HG03280 (cell line): ENCODE data around the gene IL17REL.

ENCODE experiments used
- ATAC-seq: cut with Tn5 transposase; IDR thresholded peaks from one replicate; pipeline ENCODE4 v1.9.1; 2021; ENCODE audit warnings: mild to moderate bottlenecking, moderate library complexity; ENCODE audit not compliant: unreplicated experiment

The IL17REL gene

DNA sequence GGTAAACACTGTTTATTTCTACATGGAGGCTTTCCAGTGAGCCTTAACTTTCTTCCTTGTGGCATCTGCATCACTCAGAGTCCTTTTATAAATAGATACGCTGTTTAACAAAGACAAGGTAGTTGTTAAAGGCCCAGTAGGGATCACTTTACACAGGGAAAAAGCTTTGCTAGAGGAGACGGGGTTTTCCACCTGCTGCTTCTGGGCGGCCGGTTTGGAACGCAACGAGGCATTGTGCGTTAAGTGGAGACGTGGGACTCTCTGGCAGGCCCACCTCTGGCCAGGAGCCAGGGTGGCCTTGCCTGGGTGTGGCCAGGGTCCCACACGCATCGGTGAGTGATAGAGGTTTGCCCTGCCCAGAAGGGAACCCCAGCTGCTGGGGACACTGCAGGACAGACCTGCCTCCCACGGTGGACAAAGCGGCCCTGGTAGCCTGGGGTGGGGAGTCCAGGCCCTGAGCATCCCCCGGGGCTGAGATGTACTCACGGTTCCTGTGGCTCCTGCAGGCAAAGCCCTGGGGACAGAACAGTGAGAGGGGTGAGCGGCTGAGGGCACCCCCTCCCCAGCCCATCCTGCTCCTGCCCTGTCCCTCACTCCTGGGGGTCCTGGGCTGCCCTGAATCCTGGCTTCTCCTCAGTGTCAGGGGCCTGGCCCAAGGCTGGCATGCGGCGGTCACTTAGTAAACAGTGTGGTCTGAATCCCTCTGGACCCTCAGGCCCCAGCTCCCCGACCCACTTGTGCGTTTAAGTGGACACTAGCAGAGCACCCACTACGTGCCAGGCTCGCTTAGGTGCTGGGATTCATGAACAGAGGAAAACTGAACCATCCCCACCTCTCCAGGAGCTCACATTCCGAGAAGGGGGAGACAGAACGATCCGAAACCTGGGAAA is 4.2 kb downstream of the IL17REL start:
- no peak for ATAC-seq

DNA sequence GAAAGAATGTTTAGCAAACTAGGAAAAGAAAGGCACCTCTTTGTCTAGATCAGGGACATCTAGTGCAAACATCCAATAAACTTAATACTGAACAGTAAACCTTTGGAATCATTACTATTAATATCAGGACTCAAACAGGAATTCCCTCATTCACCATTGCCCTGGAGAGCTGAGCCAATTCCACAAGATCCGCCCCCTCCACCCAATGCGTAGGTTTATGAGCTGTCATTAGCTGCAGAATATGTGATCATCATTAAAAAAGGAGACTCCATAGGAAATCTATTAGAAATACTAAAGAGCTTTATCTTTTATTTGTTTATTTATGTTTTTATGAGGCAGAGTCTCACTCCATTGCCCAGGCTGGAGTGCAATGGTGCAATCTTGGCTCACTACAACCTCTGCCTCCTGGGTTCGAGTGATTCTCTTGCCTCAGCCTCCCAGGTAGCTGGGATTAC is 5.5 kb downstream of the IL17REL start:
- no peak for ATAC-seq

DNA sequence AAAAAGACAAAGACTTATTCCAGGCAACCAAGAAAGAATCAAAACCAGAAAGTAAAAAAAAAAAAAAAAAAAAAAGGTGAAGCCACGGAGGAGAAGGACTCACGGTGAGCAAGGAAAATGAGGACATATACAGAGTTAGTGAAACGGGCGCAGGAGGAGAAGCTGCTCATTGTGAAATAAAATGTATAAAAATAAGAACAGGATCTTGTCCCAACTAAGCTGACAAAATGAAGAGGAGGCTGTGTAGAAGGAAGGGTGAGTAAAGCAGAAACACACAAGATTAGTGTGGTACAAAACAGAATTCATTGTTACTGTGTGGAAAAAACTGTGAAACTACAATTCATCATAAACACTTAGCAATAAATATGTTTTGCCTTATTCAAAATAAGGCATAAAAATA is 7.6 kb downstream of the IL17REL start:
- no peak for ATAC-seq

DNA sequence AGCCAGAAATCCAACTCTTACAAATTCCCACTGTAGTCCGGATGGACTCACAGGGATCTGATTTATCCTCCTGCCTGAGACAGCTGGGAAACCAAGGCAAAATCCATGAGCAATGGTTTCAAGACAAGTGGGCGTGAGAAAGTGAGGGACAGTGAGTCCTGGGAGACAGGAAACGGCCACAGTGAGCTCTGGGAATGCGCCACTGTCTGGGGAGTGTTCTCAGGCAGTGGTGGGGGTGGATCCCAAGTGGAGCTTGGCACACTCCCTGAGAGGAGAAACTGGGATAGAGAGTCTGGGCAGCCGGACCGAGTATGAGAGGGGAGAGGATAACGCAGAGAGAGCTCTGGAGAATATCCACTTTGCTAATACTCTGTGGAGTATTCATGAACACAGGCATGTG is 9.8 kb downstream of the IL17REL start:
- ATAC-seq, result no peak

DNA sequence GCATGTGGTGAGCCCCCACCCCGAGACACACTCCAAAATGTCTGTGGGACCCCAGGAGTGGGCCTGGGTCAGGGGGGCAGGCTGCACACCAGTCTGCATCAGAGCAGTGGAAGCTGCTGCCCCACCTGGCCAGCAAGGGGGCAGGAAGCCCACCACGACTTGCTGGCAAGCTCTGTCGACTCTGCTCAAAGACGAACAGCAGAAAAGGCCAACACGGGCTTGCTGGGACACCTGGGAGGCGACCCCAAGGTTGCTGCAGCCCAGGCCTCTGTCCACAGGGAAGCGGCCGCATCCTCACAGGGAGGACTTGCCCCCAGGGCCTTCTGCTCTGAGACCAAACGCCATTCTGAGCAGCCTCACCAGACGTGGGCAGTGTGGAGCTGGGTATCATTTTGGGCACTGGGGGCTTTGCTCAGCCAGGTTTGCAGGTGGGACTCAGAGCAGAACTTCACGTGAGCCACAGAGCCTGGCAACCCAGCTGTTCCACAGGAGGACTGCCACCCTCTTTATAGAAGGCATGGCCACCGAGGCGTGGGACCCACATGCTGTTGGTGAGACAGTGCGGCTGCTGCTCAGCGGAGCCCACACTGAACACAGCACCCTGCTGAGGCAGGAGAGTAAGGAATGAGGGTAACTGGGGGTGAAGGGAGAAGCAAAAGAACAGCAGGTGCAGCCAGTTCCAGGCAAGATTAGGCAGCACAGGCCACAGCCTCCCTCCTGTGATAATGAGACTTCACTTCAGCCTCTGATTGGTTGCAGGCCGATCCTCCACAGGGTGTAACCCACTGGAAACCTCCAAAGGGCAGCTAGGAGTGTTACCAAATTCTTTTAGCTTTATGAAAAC is 11.0 kb downstream of the IL17REL start:
- no peak for ATAC-seq

DNA sequence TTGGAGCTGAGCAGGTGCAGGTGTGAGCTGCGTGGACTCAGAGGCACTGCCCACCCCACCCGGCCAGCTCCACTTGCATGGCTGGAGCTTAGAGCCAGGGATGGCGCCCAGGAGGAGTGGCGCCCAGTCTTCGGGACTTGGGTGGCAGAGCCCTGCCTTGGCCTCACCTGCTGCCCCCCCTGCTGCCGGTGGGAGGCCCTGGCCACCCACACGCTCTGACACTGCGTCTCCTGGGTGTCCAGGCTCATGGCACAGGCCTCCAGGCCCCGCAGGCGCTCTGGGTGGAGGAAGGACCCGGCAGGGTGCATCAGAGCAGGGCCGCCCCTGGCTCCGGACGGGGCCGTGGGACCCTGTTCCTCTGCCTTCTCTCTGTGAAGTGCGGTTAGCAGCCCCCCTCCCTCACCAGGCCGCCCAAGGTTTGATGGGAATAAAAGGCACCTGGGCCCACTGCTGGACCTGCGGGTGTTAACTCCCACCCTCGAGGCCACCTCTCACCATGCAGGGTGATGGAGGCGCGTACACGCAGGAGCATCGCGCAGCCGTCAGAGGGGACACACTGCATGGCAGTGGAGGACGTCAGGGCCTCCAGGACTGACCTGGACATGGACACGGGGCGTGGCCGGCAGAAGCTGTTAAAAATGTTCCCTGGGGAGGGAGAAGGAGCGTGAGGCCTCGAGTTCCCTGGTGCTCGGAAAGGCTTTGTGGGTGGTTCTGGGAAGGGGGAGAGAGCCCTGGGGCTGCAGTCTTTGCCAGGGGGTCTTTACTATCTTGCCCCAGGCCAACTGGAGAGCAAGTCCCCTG is 11.8 kb downstream of the IL17REL start:
- ATAC-seq, result no peak

DNA sequence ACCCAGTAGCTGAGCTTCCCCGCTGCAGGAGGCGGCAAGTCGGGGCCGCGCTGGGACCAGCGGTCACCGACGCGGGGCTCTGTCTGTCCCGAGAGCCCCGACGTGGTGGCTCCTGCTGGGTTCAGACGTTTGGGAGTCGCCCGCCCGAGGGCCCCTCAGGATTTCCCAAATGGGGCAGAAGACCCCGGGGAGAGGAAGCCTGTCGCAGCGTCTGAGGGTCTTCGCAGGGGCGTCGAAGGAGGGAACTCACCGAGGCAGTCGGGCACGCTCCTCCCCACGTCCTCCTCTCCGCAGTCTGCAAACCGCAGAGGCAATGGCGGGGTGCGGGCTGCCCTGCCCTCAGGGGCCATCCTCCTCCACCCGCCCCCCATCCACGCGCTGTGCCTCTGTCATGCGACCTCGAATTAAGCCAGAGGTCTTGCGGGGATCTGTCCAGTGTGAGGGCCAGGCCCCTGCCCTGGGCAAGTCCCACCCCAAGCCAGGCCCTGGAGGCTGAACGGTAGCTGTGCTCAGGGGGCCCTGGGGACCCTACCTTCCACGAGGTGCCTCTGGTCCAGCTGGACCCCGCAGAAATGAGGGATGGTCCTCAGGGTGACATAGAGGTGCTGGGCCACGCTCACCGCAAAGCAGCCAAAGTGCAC is 12.5 kb downstream of the IL17REL start:
- no peak for ATAC-seq

DNA sequence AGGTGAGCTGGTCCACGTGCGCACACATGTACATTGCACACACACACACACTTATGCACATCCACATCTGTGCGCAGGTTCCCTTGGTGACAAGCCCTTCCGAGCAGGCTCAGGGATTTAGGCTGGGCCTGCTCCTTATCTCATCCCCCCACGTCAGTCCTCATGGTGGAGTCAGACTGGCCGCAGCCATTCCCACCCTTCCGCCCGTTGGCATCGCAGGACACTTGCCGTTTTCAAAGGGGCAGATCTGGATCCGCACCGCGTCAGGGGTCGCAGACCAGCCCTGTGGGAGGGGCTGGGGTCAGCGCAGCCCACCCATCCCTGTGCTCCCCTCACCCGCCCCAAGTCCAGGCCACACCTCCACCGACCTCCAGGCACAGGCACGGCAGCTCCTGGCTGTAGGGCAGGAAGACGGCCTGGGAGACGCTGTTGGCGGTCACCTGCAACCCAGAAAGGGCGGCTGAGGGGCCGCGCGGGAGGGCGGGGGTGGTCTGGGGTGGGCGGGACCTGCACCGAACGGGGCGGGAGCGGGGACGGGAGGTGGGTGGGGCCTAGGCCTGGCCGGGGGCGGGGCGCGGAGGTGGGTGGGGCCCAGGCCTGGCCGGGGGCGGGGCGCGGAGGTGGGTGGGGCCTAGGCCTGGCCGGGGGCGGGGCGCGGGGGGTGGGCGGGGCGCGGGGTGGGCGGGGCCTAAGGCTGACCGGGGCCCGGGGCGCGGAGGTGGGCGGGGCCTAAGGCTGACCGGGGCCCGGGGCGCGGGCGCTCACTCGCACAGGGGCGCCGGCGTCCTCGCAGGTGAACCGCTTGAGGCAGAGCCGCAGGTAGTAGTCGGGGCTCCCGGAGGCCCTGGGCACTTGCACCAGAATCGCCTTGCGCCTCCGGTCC is 13.3 kb downstream of the IL17REL start:
- no peak for ATAC-seq

DNA sequence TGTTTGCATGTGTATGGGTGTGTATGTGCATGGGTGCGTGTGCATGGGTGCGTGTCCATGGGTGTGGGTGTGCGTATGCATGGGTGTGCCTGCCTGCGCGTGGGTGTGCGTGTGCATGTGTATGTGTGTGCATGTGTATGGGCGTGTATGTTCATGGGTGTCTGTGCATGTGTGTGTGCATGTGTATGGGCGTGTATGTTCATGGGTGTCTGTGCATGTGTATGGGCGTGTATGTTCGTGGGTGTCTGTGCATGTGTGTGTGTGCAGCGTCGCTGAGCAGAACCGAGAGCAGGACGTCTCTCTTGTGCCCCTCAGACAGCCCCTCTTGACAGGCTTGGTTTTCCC is 13.9 kb downstream of the IL17REL start:
- no peak for ATAC-seq

DNA sequence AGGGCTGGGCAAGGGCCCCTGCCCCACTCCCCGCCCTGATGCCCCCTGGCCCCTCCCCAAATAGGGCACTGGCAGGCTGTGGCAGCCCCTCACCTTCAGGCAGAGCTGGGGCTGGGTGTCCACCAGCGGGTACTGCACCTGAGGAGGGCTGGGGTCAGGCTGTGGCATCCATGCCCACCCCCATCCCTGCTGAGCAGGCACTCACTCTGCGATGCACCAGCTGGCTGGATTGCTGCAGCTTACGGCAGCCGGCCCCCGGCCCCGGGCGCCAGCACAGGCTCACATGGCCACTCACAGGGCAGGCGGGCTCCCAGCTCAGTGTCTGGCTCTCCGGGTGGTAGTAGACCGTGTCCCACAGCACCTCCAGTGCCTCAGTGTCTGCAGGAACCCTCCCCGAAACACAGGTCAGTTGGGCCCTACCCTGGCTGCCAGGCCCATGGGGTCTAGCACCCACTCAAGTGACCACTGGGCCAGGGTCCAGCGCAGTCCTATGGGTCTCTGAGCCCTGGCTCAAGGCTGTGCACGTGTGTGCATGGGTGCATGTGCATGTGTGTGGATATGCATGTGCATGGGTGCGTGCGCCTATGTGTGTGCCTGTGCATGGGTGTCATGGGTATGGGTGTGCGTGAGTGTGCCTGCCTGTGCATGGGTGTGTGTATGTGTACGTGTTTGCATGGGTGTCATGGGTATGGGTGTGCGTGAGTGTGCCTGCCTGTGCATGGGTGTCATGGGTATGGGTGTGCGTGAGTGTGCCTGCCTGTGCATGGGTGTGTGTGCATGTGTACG is 14.4 kb downstream of the IL17REL start:
- no peak for ATAC-seq

DNA sequence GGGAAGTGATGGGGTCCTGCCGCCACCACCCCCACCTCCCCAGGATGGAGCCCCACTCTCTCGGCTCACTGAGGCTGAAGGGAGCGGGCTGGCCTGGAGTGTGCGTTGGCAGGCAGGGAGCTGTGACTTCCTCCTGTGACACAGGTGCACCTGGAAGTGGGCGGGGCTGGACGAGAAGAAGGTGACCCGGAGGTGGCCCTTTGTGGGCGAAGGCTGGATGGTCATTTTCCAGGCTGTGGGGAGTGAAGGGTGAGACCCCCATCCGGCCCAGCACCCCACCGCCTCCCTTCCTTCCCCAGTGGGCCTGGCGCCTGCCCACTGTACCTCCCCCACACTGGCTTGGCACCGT is 15.3 kb downstream of the IL17REL start:
- ATAC-seq, result no peak

DNA sequence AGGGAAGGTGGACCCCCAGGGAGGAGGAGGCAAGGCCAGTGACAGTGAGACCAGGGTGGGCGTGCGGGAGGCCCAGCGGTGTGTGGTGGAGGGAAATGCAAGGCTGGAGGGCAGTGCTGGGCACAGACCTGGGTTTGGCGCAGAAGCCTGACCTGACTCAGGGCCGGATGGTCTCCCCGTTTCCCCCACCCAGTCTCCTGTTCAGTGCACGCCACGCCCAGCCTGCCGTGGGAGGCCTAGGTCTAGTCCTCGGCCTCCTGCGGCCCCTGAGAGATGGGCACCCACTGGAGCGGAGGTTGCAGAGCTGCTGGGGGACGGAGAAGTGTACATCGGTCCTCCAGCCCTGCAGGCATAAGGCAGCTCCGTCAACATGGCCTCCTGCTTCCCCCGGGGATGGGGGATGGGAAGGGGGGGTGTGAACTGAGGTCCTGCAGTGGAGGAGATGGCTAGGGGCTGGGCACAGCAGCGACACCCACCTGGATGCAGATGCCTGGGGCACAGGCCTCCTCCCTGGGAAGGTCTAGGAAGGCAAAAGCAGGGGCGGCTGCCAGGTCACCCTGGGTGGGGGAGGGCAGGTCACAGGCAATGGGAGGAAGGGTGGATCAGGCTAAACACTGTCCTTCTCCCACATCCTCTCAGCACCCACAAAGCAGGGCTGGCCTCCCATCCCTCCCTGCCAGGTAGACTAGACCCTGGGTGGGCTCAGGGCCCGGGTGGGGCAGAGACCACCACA is 15.9 kb downstream of the IL17REL start:
- no peak for ATAC-seq

DNA sequence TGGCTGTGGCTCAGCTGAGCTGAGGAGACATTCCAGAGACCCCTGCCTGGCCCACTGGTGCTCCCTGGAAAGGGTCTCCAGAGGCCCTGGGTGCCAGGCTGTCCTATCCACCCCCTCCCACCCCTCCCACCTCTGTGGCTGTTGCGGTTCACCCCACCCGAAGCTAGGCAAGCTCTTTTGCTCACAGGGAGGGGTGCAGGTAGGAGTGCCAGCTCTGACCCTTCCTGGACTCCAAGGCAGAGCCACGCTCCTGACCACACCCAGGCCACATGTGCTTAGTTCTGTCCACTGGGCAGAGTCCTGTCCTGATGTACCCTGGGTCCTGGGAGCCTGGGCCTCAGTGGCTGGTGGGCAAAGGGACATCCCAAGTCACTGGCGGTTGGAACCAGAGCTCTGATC is 16.4 kb downstream of the IL17REL start:
- no peak for ATAC-seq

DNA sequence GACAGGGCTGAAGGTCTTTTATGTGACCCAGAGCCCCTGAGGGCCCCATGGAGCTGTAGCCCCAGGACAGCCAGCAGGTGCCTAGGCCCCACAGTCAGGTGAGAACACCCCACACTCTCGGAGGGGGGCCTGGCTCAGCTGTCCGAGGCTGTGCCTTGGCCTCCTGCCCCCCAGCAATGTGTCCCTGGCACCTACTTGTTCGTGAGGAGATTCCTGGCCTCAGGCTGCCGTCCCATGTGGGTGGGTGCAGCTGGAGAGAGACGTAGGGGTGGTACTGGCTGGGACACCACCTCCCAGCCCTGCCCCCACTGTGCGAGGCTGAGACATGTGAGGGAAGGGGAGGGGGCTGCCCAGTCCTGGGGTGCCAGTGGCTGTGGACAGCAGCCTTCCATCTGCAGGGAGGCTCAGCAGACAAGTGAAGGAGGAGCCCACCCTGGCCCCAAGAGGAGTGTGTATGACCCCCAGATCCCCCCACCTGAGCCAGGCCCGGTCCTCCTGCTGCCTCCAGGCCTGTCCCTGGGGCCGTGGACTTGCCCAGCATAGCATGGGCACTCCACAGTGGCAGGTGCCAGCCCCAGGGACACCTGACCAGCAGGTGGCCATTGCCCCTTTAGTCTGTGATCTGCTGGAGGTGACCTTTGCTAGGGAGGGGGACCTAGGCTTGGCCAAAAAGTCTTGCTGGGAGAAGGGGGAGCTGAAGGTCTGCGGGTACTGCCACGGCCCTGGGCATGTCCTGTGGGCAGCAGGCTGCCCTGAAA is 17.0 kb downstream of the IL17REL start:
- no peak for ATAC-seq

DNA sequence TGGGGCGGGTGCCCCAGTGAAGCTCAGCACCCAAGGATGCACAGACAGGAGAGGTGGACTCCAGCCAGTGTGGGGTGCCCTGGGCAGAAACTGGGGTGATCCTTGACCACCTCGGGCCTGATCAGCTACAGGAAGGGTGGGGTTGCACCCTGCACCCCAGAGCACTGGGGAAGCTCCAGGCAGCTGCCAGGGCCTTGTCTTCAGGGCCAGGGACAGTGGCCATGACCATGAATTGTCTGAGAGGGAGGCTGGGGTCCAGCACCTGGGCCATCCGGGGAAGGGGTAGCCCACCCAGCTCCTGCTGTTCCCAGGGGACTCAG is 17.6 kb downstream of the IL17REL start:
- ATAC-seq, result no peak

DNA sequence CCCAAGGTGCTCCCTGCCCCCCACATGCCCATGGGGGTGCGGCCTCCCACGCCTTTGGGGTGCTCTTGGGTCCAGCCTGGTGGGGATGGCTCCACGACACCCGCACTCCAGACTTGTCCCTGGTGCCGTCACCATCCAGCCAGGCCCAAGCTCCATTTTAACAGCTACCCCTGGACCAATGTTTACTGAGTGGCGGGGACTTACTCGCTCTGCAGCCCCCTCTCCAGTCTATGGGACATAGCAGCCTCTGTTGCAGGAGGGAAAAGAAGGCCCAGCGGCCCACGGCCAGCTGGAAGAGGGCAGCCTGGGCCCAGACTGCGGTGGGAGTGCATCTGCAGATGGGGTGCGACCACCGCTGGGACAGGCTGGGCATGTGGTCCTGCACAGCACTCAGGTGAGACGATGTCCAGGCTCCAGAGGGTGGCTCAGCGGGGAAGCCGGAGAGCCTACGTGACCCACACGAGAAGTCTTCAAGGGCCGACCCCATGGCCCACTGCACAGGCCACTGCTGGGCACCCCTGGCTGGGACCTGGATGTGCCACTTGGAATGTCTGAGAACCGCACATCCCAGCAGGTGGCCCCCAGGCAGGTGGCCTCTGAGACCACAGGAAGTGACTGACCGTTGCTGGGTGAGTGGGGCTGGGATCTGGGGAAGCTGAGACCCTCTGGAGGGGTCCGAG is 18.1 kb downstream of the IL17REL start:
- no peak for ATAC-seq

DNA sequence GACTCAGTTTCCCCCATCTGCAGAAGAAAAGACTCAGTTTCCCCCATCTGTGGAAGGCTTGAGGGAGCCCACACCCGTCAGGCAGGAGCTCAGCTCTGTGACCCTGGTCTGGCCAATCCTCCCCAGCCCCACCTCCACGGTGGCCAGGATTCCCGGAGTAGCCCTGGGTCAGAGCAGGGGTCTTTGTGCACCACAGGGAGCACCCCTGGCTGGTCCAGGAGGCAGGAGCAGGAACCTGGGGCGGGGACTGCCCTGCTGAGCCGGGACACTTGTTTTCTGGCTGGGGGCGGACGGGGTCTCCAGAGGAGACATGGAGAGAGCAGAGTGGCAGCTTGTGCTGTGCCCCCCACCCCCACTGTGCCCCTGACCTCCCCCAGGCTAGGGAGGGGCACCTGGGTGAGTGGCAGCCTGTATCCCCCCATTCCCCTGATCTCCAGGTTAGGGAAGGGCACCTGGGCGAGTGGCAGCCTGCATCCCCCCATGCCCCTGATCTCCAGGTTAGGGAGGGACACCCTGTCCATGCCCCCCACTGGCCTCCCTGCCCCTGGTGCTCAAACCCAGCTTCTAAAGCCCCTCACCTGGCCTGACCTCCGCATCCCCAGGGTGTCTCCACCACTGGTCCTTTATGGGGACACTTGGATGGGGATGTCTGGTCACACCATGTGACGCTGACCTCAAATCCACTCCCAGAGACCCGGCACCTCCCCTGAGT is 18.8 kb downstream of the IL17REL start:
- no peak for ATAC-seq
